HepG2 (cell line): ENCODE results near the gene SUPT6H. TPM values are rescaled to one million over a fixed set of nuclear protein-coding genes. Genes with fewer than 3 reads are reported as not detected.

Source experiments
- ATAC-seq: fragments of 200-7000 bp; cut with Tn5 transposase; 3 replicates; pipeline ENCODE4 v1.9.1; 2020; ENCODE audit warnings: mild to moderate bottlenecking, moderate library complexity
- BruUV-seq: library from RNA; stranded (reverse); fragments of 400-500 nt; replicated peaks from 2 replicates; lab custom pipeline; 2021; lab: Mats Ljungman, UMichigan
- CTCF ChIA-PET: fragments of 300-600 bp; formaldehyde crosslinking; extraction: SDS; loops from one replicate; lab custom pipeline; 2021; ENCODE audit warnings: low total read pairs, inconsistent platforms, low intra/inter-chr PET ratio; lab: Yijun Ruan, JAX
- POLR2A ChIA-PET: fragments of 350-600 bp; sonication (Branson Sonifier 250); formaldehyde crosslinking; loops from one replicate; lab custom pipeline; 2020; ENCODE audit warnings: antibody characterized with exemption, inconsistent platforms; lab: Yijun Ruan, JAX
- DNase-seq: peaks from one replicate; pipeline ENCODE4 v3.0.0-alpha.2; 2015; ENCODE audit warnings: low spot score
- FAIRE-seq: peaks from 3 replicates; lab custom pipeline; 2011; peaks lifted over from hg19 to GRCh38; lab: Jason Lieb, UNC
- H2AFZ ChIP-seq: one replicate; pipeline ENCODE4 v1.6.1; 2011; ENCODE audit warnings: low read length, inconsistent platforms
- H3K27ac ChIP-seq: fragments of 300-600 bp; 3 replicates; pipeline ENCODE4 v1.8.0; 2011; ENCODE audit warnings: mixed run types, mild to moderate bottlenecking, mixed read lengths, low read length, inconsistent platforms; ENCODE audit not compliant: insufficient read depth; ENCODE audit errors: extremely low read length
- H3K27me3 ChIP-seq, 2 experiments: fragments of 200-600 bp in 1 of 2; 2 replicates in 1 of 2; 3 replicates in 1 of 2; pipeline versions ENCODE4 v1.6.0 to v1.8.0; 2011; ENCODE audit warnings: low read length in 2 of 2, mild to moderate bottlenecking in 2 of 2, moderate library complexity in 2 of 2, inconsistent platforms in 1 of 2; ENCODE audit not compliant: insufficient read depth in 2 of 2, control insufficient read depth in 1 of 2
- H3K36me3 ChIP-seq, 2 experiments: fragments of 200-600 bp in 1 of 2; replicated peaks in 1 of 2; 2 replicates in 1 of 2; 3 replicates in 1 of 2; pipeline versions ENCODE4 v1.5.1 to v1.8.0; 2011; ENCODE audit warnings: low read length in 2 of 2, inconsistent platforms in 1 of 2; ENCODE audit not compliant: insufficient read depth in 2 of 2, control insufficient read depth in 1 of 2
- H3K4me1 ChIP-seq: 2 replicates; pipeline ENCODE4 v1.5.1; 2012; ENCODE audit warnings: low read length, inconsistent platforms; ENCODE audit not compliant: insufficient read depth
- H3K4me2 ChIP-seq: 2 replicates; pipeline ENCODE4 v1.6.0; 2011; ENCODE audit warnings: low read depth, low read length, inconsistent platforms
- H3K4me3 ChIP-seq, 3 experiments: fragments of 200-600 bp in 1 of 3; sonication (generic), shearing (Covaris generic) in 1 of 3; replicated peaks in 1 of 3; 2 replicates each; pipeline ENCODE4 v1.5.1; 2011 to 2016; ENCODE audit warnings: low read length in 3 of 3, inconsistent platforms in 2 of 3, low read depth in 2 of 3, mild to moderate bottlenecking in 2 of 3, control low read depth in 1 of 3, mixed read lengths in 1 of 3; ENCODE audit not compliant: insufficient read depth in 1 of 3
- H3K79me2 ChIP-seq: one replicate; pipeline ENCODE4 v1.6.1; 2011; ENCODE audit warnings: low read length, inconsistent platforms; ENCODE audit not compliant: insufficient read depth
- H3K9ac ChIP-seq: 2 replicates; pipeline ENCODE4 v1.6.0; 2011; ENCODE audit warnings: mild to moderate bottlenecking, low read depth, low read length, inconsistent platforms; ENCODE audit not compliant: insufficient read depth
- H3K9me3 ChIP-seq: 2 replicates; pipeline ENCODE4 v1.5.1; 2012; ENCODE audit warnings: mild to moderate bottlenecking, low read length
- H4K20me1 ChIP-seq: 2 replicates; pipeline ENCODE4 v1.6.0; 2011; ENCODE audit warnings: inconsistent platforms, mild to moderate bottlenecking, low read length, moderate library complexity; ENCODE audit not compliant: insufficient read depth
- ARID4A ChIP-seq: sonication (generic); formaldehyde crosslinking; IDR thresholded peaks from 2 replicates; pipeline ENCODE4 v1.5.0; 2020; ENCODE audit warnings: mild to moderate bottlenecking, missing genetic modification reagents, borderline replicate concordance
- ARNT2 ChIP-seq: sonication (generic); formaldehyde crosslinking; IDR thresholded peaks from 2 replicates; pipeline ENCODE4 v1.8.0; 2022; ENCODE audit warnings: mild to moderate bottlenecking, low read depth, missing genetic modification reagents, moderate library complexity
- CSRNP2 ChIP-seq: sonication (generic); formaldehyde crosslinking; conservative IDR thresholded peaks from 2 replicates; pipeline ENCODE4 v1.8.0; 2022; ENCODE audit warnings: low read depth, missing genetic modification reagents
- MAFG ChIP-seq: sonication (generic); formaldehyde crosslinking; IDR thresholded peaks from 2 replicates; pipeline ENCODE4 v1.5.1; 2020; ENCODE audit warnings: mild to moderate bottlenecking, missing genetic modification reagents
- MED13 ChIP-seq: sonication (generic); formaldehyde crosslinking; IDR thresholded peaks from 2 replicates; pipeline ENCODE4 v1.5.0; 2020; ENCODE audit warnings: missing genetic modification reagents
- RERE ChIP-seq: IDR thresholded peaks from 2 replicates; pipeline ENCODE4 v1.6.1; 2016; ENCODE audit warnings: low read depth, missing genetic modification reagents, missing compliant biosample characterization
- SP1 ChIP-seq, 2 experiments: fragments of 450-650 bp in 1 of 2; sonication (generic) in 1 of 2; formaldehyde crosslinking in 1 of 2; IDR thresholded peaks; 2 replicates each; pipeline versions ENCODE4 v1.4.0 to v1.6.1; 2016 to 2020; ENCODE audit warnings: missing genetic modification reagents in 1 of 2
- ZNF709 ChIP-seq: sonication (generic); formaldehyde crosslinking; IDR thresholded peaks from 2 replicates; pipeline ENCODE4 v1.5.0; 2020; ENCODE audit warnings: mild to moderate bottlenecking, missing genetic modification reagents
- WGBS: methylation state at CpG from one replicate; pipeline ENCODE4 v1.1.6; 2017; ENCODE audit warnings: low lambda C conversion rate; 5-methylcytosine and 5-hydroxymethylcytosine counted together
- in situ Hi-C: cut with HindIII; loops from 2 replicates; pipeline ENCODE4 v1.10.0; 2017; ENCODE audit warnings: low pct_unique_long_range_greater_than_20kb; ENCODE audit not compliant: extremely low pct_ligation_motif_present
- intact Hi-C: fragments of 100-400 bp; cut with micrococcal nuclease; formaldehyde crosslinking; loops from one replicate; pipeline ENCODE4 v1.10.0; 2022; ENCODE audit not compliant: unreplicated experiment
- polyA plus RNA-seq, 8 experiments: library from polyadenylated mRNA; depleted of rRNA in 3 of 8; stranded (reverse) in 7 of 8; unstranded in 1 of 8; fragments of >200 nt; fragmentation: Illumina TruSeq in 4 of 8; extraction: Trizol in 4 of 8; gene quantifications; 2 replicates each; pipeline versions ENCODE4 v1.2.1 to v1.2.3, GENCODE V29; 2011 to 2016; ENCODE audit warnings: low read depth in 4 of 8, missing spikeins in 1 of 8, mixed read lengths in 1 of 8; ENCODE audit not compliant: insufficient read depth in 1 of 8
- total RNA-seq, 5 experiments: library from RNA; depleted of rRNA; stranded (reverse); fragments of >200 nt; fragmentation: Illumina TruSeq; extraction: Trizol; gene quantifications; 2 replicates each; pipeline ENCODE4 v1.2.3, GENCODE V29; 2016; ENCODE audit warnings: low read depth in 1 of 5

SUPT6H gene
- total and polyA plus RNA-seq, 2 of the 13 experiments (the other 11 are each of a cell fraction or from before 2014, with no cell fraction given), result 32.7 to 39.9 TPM

- no peak for DNase-seq
- no peaks in the 10 kb centered on the region for H4K20me1 ChIP-seq
- H3K4me3 ChIP-seq, result 0 out of 6 replicates have a peak overlapping the region, but pooled peaks of 1 of the 3 experiments have one; percentile 4
- intact Hi-C loops, result no loop called here
- no peak overlapping the region for H2AFZ ChIP-seq
- H3K27ac ChIP-seq, result no peak overlapping the region
- H3K27me3 ChIP-seq, result peaks cover 2 to 3% of the 10 kb centered on the region in 2 experiments; a peak in 2 of 5 replicates
- H3K4me1 ChIP-seq, result peaks cover 47% of the 10 kb centered on the region
- TF ChIP-seq ARID4A (CRISPR knock-in tag) (0 out of 2 replicates have a peak, but pooled peaks have one; percentile 18), MED13 (no peak), ZNF709 (CRISPR knock-in tag) (no peak), ARNT2 (no peak), MAFG (CRISPR knock-in tag) (no peak), SP1 (IDR thresholded peaks at IDR 0.05) (no peak), SP1 (CRISPR knock-in tag; IDR thresholded peaks at IDR 0.05) (no peak), RERE (CRISPR knock-in tag) (no peak), CSRNP2 (CRISPR knock-in tag) (no peak)
- H3K9me3 ChIP-seq, result no peaks in the 10 kb centered on the region
- ChIA-PET CTCF (interaction anchor here (0.6 kb wide), 1 partner anchor 37 kb away, joined by 3 read pairs; no protein-coding TSS in a partner anchor), POLR2A (interaction anchor here (3.5 to 10.1 kb wide), 3 partner anchors 12 to 15 kb away, joined by 19 to 145 read pairs (median 45); partner anchors contain the start of genes NEK8 and TLCD1)
- H3K9ac ChIP-seq, result 0 out of 2 replicates have a peak overlapping the region, but pooled peaks have one; percentile 2
- H3K4me2 ChIP-seq, result no peak overlapping the region; the same call in 1 of the 2 replicates
- in situ Hi-C loops, result no loop called here
- no peaks in the 10 kb centered on the region for H3K79me2 ChIP-seq
- FAIRE-seq, result no peak
- no peaks in the 10 kb centered on the region for H3K36me3 ChIP-seq
- WGBS, result 48% methylated on average over 7 of the region's 7 CpGs
- no TSS peak for BruUV-seq
- ATAC-seq, result no peak
Measured at GRCh38 chr17:28712705-28713415, 50.9 kb downstream of the SUPT6H start.
